Motor neuron (in vitro differentiated cells): ENCODE results near the gene SLC37A2. TPM values are rescaled to one million over a fixed set of nuclear protein-coding genes. Genes with fewer than 3 reads are reported as not detected.

ENCODE experiments used
- ATAC-seq, 8 experiments: fragments of 200-7000 bp; cut with Tn5 transposase; replicated peaks in 6 of 8; 2 replicates each; pipeline ENCODE4 v1.8.0; 2021; ENCODE audit warnings: mild to moderate bottlenecking in 8 of 8, moderate library complexity in 8 of 8
- H3K27ac ChIP-seq, 2 donors: fragments of 250-450 bp; sonication (Bioruptor Pico); 2 replicates each; pipeline ENCODE4 v1.9.0; 2021; ENCODE audit warnings: antibody characterized with exemption in 2 of 2, mild to moderate bottlenecking in 2 of 2, moderate library complexity in 1 of 2
- H3K4me1 ChIP-seq, 2 donors: fragments of 250-450 bp; sonication (Bioruptor Pico); replicated peaks in 1 of 2; 2 replicates each; pipeline ENCODE4 v1.6.1; 2021; ENCODE audit warnings: antibody characterized with exemption in 2 of 2, mild to moderate bottlenecking in 2 of 2, moderate library complexity in 1 of 2
- H3K4me3 ChIP-seq, 5 donors: fragments of 250-450 bp; sonication (Bioruptor Pico); 2 replicates each; pipeline ENCODE4 v1.9.0; 2021; ENCODE audit warnings: antibody characterized with exemption in 5 of 5, mild to moderate bottlenecking in 5 of 5, moderate library complexity in 4 of 5
- WGBS, 10 experiments: fragments of 450-650 bp; shearing (Covaris generic); methylation state at CpG; one replicate each; pipeline ENCODE4 v1.0.0; 2022; 5-methylcytosine and 5-hydroxymethylcytosine counted together
- in situ Hi-C, 9 experiments: fragments of 400-800 bp; cut with MboI; loops; one replicate each; pipeline ENCODE4 v1.15.0; 2021; ENCODE audit warnings: low sequenced_read_pairs in 9 of 9, low pct_unique_long_range_greater_than_20kb in 2 of 9; ENCODE audit not compliant: unreplicated experiment in 9 of 9
- total RNA-seq, 8 experiments: library from RNA; unstranded; fragments of 300-600 nt; gene quantifications; 2 replicates each; pipeline versions ENCODE4 v1.2.3 to v1.2.4, GENCODE V29; 2022

The SLC37A2 gene
- total RNA-seq, 8 experiments from 2014 or later = 0.46 to 3.2 (median 0.75) TPM

GRCh38 chr11:125072961-125073590 is 10.0 kb downstream of the SLC37A2 start:
- Histone ChIP-seq H3K4me1 (no peaks in the 10 kb centered on the region), H3K4me3 (no peak overlapping the region), H3K27ac (no peak overlapping the region)
- ATAC-seq = no peak
- in situ Hi-C loops = no loop called here
- 60% methylated on average over 1 to 2 of the region's 12 CpGs; no CpG with 5 or more reads in 8 of the 10 experiments for WGBS, 10 experiments

GRCh38 chr11:125073616-125074483 is 10.7 kb downstream of the SLC37A2 start:
- no peak overlapping the region for H3K4me3 ChIP-seq
- H3K27ac ChIP-seq = no peak overlapping the region
- WGBS, 10 experiments = 70 to 94% (median 88%) methylated on average over 2 to 11 of the region's 19 CpGs; no CpG with 5 or more reads in 2 of the 10 experiments
- ATAC-seq = no peak
- H3K4me1 ChIP-seq = no peaks in the 10 kb centered on the region
- in situ Hi-C loops = no loop called here

GRCh38 chr11:125074511-125075241 is 11.6 kb downstream of the SLC37A2 start:
- ATAC-seq = no peak
- Histone ChIP-seq H3K4me1 (no peaks in the 10 kb centered on the region), H3K27ac (no peak overlapping the region), H3K4me3 (no peak overlapping the region)
- in situ Hi-C loops = loop anchor here in 1 of 9 experiments (25.0 kb wide), 1 partner anchor 263 kb away; no protein-coding TSS in a partner anchor
- WGBS, 10 experiments = 76 to 100% (median 90%) methylated on average over 1 to 6 of the region's 11 CpGs; no CpG with 5 or more reads in 3 of the 10 experiments

- no peak overlapping the region for H3K4me3 ChIP-seq
- H3K4me1 ChIP-seq = no peaks in the 10 kb centered on the region
- ATAC-seq = no peak
- H3K27ac ChIP-seq = no peak overlapping the region
- in situ Hi-C loops = loop anchor here in 1 of 9 experiments (25.0 kb wide), 1 partner anchor 262 kb away; no protein-coding TSS in a partner anchor
- WGBS, 10 experiments = 60 to 100% (median 88%) methylated on average over 1 to 2 of the region's 7 CpGs; no CpG with 5 or more reads in 6 of the 10 experiments
Observed at GRCh38 chr11:125075242-125075625, 12.1 kb downstream of the SLC37A2 start.

- H3K4me3 ChIP-seq = no peak overlapping the region
- peak in 6 of 8 experiments; percentile 24 to 95 (median 54) for ATAC-seq
- no peaks in the 10 kb centered on the region for H3K4me1 ChIP-seq
- 0 to 100% (median 66%) methylated on average over 1 to 4 of the region's 11 CpGs; no CpG with 5 or more reads in 4 of the 10 experiments for WGBS, 10 experiments
- no peak overlapping the region for H3K27ac ChIP-seq
- in situ Hi-C loops = loop anchor here in 1 of 9 experiments (25.0 kb wide), 1 partner anchor 261 kb away; no protein-coding TSS in a partner anchor
Observed at GRCh38 chr11:125075900-125076317, 12.8 kb downstream of the SLC37A2 start.

- in situ Hi-C loops = loop anchor here in 1 of 9 experiments (25.0 kb wide), 1 partner anchor 261 kb away; no protein-coding TSS in a partner anchor
- H3K4me1 ChIP-seq = no peaks in the 10 kb centered on the region
- H3K4me3 ChIP-seq = no peak overlapping the region
- ATAC-seq = peak in 1 of 8 experiments; percentile 6
- H3K27ac ChIP-seq = no peak overlapping the region
- 82 to 100% (median 93%) methylated on average over 1 to 3 of the region's 14 CpGs; no CpG with 5 or more reads in 6 of the 10 experiments for WGBS, 10 experiments
Observed at GRCh38 chr11:125076378-125076945, 13.4 kb downstream of the SLC37A2 start.

- in situ Hi-C loops = loop anchor here in 1 of 9 experiments (25.0 kb wide), 1 partner anchor 259 kb away; no protein-coding TSS in a partner anchor
- Histone ChIP-seq H3K27ac (no peak overlapping the region), H3K4me3 (no peak overlapping the region), H3K4me1 (peaks cover 0 to 3% of the 10 kb centered on the region in 2 donors)
- WGBS, 10 experiments = 70 to 100% (median 91%) methylated on average over 1 to 9 of the region's 11 CpGs; no CpG with 5 or more reads in 2 of the 10 experiments
- no peak for ATAC-seq
Observed at GRCh38 chr11:125078016-125078415, 14.9 kb downstream of the SLC37A2 start.

- Histone ChIP-seq H3K4me3 (no peak overlapping the region), H3K27ac (no peak overlapping the region), H3K4me1 (peaks cover 0 to 6% of the 10 kb centered on the region in 2 donors)
- ATAC-seq = no peak
- in situ Hi-C loops = loop anchor here in 1 of 9 experiments (25.0 kb wide), 1 partner anchor 259 kb away; no protein-coding TSS in a partner anchor
- WGBS, 10 experiments = 90 to 100% (median 94%) methylated on average over 3 to 9 of the region's 14 CpGs; no CpG with 5 or more reads in 3 of the 10 experiments
Observed at GRCh38 chr11:125078516-125079140, 15.5 kb downstream of the SLC37A2 start.

GRCh38 chr11:125079151-125079877 is 16.2 kb downstream of the SLC37A2 start:
- in situ Hi-C loops = loop anchor here in 1 of 9 experiments (25.0 kb wide), 1 partner anchor 258 kb away; no protein-coding TSS in a partner anchor
- no peak overlapping the region for H3K27ac ChIP-seq
- no peak for ATAC-seq
- WGBS, 10 experiments = 0 to 100% (median 84%) methylated on average over 1 to 7 of the region's 18 CpGs; no CpG with 5 or more reads in 5 of the 10 experiments
- no peak overlapping the region for H3K4me3 ChIP-seq
- H3K4me1 ChIP-seq = peaks cover 0 to 6% of the 10 kb centered on the region in 2 donors

- 70 to 100% (median 89%) methylated on average over 1 to 7 of the region's 12 CpGs; no CpG with 5 or more reads in 1 of the 10 experiments for WGBS, 10 experiments
- ATAC-seq = no peak
- H3K27ac ChIP-seq = no peak overlapping the region
- H3K4me3 ChIP-seq = no peak overlapping the region
- peaks cover 0 to 6% of the 10 kb centered on the region in 2 donors for H3K4me1 ChIP-seq
- in situ Hi-C loops = loop anchor here in 1 of 9 experiments (25.0 kb wide), 1 partner anchor 257 kb away; no protein-coding TSS in a partner anchor
Observed at GRCh38 chr11:125079878-125080530, 16.9 kb downstream of the SLC37A2 start.

- no peak for ATAC-seq
- 60 to 100% (median 89%) methylated on average over 1 to 7 of the region's 12 CpGs; no CpG with 5 or more reads in 4 of the 10 experiments for WGBS, 10 experiments
- Histone ChIP-seq H3K27ac (no peak overlapping the region), H3K4me1 (peaks cover 0 to 6% of the 10 kb centered on the region in 2 donors), H3K4me3 (no peak overlapping the region)
- in situ Hi-C loops = loop anchor here in 1 of 9 experiments (25.0 kb wide), 1 partner anchor 257 kb away; no protein-coding TSS in a partner anchor
Observed at GRCh38 chr11:125080531-125080911, 17.4 kb downstream of the SLC37A2 start.
